ENCODE results near the gene CLDN20.

The CLDN20 gene

DNA sequence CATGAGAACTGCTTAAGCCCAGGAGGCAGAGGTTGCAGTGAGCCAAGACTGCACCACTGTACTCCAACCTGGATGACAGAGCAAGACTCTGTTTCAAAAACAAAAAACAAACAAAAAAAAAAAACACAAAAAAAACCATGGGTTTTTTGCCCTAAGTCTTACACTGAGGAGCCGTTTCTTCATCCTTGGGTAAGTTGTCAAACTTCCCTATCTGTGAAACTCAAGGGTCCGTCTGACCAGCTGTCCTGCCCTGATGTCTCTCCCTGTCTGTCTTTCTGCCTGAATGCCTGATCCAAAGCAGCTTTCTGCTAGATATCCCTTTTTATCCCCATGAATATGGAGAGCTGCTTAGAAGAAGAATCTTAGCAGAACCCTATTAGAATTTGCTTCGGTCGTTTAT, 41.3 kb upstream of the CLDN20 start:
- TF ChIP-seq POLR2AphosphoS5 (IDR thresholded peaks at IDR 0.05; ENCODE audit: low read depth) (no peak), GABPA (IDR thresholded peaks at IDR 0.05; ENCODE audit: low read depth) (no peak), SPI1 (IDR thresholded peaks at IDR 0.05; ENCODE audit: borderline replicate concordance, low read depth) (no peak)
- TF ChIP-seq, protein P1, sequence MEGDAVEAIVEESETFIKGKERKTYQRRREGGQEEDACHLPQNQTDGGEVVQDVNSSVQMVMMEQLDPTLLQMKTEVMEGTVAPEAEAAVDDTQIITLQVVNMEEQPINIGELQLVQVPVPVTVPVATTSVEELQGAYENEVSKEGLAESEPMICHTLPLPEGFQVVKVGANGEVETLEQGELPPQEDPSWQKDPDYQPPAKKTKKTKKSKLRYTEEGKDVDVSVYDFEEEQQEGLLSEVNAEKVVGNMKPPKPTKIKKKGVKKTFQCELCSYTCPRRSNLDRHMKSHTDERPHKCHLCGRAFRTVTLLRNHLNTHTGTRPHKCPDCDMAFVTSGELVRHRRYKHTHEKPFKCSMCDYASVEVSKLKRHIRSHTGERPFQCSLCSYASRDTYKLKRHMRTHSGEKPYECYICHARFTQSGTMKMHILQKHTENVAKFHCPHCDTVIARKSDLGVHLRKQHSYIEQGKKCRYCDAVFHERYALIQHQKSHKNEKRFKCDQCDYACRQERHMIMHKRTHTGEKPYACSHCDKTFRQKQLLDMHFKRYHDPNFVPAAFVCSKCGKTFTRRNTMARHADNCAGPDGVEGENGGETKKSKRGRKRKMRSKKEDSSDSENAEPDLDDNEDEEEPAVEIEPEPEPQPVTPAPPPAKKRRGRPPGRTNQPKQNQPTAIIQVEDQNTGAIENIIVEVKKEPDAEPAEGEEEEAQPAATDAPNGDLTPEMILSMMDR (IDR thresholded peaks at IDR 0.05; ENCODE audit: insufficient read depth, low read length): no peak
- TF ChIP-seq, protein P2, sequence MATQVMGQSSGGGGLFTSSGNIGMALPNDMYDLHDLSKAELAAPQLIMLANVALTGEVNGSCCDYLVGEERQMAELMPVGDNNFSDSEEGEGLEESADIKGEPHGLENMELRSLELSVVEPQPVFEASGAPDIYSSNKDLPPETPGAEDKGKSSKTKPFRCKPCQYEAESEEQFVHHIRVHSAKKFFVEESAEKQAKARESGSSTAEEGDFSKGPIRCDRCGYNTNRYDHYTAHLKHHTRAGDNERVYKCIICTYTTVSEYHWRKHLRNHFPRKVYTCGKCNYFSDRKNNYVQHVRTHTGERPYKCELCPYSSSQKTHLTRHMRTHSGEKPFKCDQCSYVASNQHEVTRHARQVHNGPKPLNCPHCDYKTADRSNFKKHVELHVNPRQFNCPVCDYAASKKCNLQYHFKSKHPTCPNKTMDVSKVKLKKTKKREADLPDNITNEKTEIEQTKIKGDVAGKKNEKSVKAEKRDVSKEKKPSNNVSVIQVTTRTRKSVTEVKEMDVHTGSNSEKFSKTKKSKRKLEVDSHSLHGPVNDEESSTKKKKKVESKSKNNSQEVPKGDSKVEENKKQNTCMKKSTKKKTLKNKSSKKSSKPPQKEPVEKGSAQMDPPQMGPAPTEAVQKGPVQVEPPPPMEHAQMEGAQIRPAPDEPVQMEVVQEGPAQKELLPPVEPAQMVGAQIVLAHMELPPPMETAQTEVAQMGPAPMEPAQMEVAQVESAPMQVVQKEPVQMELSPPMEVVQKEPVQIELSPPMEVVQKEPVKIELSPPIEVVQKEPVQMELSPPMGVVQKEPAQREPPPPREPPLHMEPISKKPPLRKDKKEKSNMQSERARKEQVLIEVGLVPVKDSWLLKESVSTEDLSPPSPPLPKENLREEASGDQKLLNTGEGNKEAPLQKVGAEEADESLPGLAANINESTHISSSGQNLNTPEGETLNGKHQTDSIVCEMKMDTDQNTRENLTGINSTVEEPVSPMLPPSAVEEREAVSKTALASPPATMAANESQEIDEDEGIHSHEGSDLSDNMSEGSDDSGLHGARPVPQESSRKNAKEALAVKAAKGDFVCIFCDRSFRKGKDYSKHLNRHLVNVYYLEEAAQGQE (IDR thresholded peaks at IDR 0.05; ENCODE audit: insufficient replicate concordance, low read depth): no peak
- Histone ChIP-seq H3K4me3 (replicated peaks; ENCODE audit: insufficient read depth, low read length) (no peak overlapping the region), H3K27ac (replicated peaks) (peak overlapping the region; percentile 69), H3K27me3 (ENCODE audit: insufficient read depth, poor library complexity, severe bottlenecking) (peaks cover under 1% of the 10 kb centered on the region)
- peak in 1 of 2 experiments; percentile 62 for DNase-seq (ENCODE audit: low read depth in 1 of 2, low spot score in 1 of 2)

DNA sequence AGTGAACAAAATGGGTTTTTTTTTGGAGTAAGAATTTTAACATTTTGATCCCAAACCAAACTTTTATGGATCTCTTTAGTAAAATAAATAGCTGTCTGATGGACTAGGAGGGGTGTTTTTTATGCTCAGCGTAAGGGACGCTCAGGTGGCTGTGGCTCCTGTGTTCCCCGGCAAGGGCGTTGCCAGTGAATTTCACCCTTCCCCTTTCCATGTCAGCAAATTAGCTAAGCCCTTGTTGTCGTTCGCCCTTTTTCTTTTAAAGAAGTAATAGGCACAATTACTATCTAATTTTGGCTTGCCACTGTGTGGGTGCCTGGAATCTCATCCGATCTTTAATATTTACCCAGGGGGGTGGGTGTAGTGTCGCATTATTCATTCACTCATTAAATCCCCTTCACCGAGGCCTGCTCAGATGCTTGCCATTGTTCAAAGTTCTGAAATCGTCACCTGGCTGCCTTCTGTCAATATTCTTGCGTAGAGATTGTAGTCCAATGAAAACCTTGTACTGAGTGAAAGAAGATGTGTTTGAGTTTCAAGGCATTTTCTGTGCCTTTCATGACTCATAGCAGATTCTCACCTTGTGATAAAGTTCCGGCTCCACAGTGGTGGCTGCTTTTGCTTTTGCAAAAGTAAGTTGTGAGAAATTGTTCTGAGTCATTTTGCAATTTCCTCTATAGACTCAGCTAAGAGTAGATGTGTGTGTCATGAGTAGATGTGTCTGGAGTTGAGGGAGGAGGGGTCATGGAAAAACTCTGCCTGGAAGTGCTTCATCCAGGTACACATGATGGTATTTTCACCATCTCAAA, 40.0 kb upstream of the CLDN20 start:
- DNase-seq (ENCODE audit: low read depth in 1 of 2, low spot score in 1 of 2): peak; percentile 24 to 78
- Histone ChIP-seq H3K27me3 (ENCODE audit: insufficient read depth, poor library complexity, severe bottlenecking) (no peaks in the 10 kb centered on the region), H3K4me3 (replicated peaks; ENCODE audit: insufficient read depth, low read length) (0 out of 2 replicates have a peak overlapping the region, but pooled peaks have one; percentile 5), H3K27ac (replicated peaks) (peak overlapping the region; percentile 69)
- TF ChIP-seq SPI1 (IDR thresholded peaks at IDR 0.05; ENCODE audit: borderline replicate concordance, low read depth): peak; percentile 40; the same call in 1 of the 2 replicates
- TF ChIP-seq, protein P2 (IDR thresholded peaks at IDR 0.05; ENCODE audit: insufficient replicate concordance, low read depth): no peak

DNA sequence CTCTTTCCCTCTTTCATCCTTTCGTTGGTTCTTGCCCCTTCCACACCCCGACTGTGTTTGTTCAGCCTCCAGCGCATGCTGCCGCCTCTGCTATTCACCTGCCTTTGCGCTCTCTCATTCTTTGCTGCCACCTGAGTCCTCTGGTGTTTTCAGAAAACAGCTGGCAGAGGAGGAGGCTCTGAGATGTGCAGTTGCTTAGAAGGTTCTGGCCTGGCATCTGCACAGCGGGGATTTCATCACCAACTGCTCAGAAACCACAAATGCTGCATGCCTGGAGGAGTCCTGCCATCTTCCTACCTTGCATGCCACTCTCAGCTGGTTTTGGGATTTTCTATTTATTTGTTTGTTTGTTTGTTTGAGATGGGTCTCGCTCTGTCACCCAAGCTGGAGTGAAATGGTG, 39.2 kb upstream of the CLDN20 start:
- TF ChIP-seq POLR2AphosphoS5 (IDR thresholded peaks at IDR 0.05; ENCODE audit: low read depth) (no peak), SPI1 (IDR thresholded peaks at IDR 0.05; ENCODE audit: borderline replicate concordance, low read depth) (no peak), GABPA (IDR thresholded peaks at IDR 0.05; ENCODE audit: low read depth) (no peak)
- TF ChIP-seq, protein P1 (IDR thresholded peaks at IDR 0.05; ENCODE audit: insufficient read depth, low read length): no peak
- TF ChIP-seq, protein P2 (IDR thresholded peaks at IDR 0.05; ENCODE audit: insufficient replicate concordance, low read depth): no peak
- DNase-seq (ENCODE audit: low read depth in 1 of 2, low spot score in 1 of 2): peak in 1 of 2 experiments; percentile 82
- no peaks in the 10 kb centered on the region for H3K27me3 ChIP-seq (ENCODE audit: insufficient read depth, poor library complexity, severe bottlenecking)
- H3K4me3 ChIP-seq (replicated peaks; ENCODE audit: insufficient read depth, low read length): no peak overlapping the region
- H3K27ac ChIP-seq (replicated peaks): peak overlapping the region; percentile 69

Measured in HL-60 (cell line).